Stimulated activated CD4-positive, alpha-beta T cell treated with anti-CD3 and anti-CD28 coated beads, Interleukin-15, amount 100 ng/mL, for 48 hours (primary cell): Measurements from ENCODE around the gene SARS1.
"Not testable (repeated sequence)": the region's sequence is repeated elsewhere in the genome, so short reads cannot be mapped to it uniquely, and the experiment has no call there.

Source experiments
- DNase-seq, 2 donors: peaks; one replicate each; pipeline ENCODE4 v3.0.0-alpha.2; 2020; ENCODE audit warnings: low read depth in 2 of 2

Gene SARS1

GRCh38 chr1:109192433-109192832 lies 21.3 kb upstream of the SARS1 start:
- DNase-seq = no peak

DNA sequence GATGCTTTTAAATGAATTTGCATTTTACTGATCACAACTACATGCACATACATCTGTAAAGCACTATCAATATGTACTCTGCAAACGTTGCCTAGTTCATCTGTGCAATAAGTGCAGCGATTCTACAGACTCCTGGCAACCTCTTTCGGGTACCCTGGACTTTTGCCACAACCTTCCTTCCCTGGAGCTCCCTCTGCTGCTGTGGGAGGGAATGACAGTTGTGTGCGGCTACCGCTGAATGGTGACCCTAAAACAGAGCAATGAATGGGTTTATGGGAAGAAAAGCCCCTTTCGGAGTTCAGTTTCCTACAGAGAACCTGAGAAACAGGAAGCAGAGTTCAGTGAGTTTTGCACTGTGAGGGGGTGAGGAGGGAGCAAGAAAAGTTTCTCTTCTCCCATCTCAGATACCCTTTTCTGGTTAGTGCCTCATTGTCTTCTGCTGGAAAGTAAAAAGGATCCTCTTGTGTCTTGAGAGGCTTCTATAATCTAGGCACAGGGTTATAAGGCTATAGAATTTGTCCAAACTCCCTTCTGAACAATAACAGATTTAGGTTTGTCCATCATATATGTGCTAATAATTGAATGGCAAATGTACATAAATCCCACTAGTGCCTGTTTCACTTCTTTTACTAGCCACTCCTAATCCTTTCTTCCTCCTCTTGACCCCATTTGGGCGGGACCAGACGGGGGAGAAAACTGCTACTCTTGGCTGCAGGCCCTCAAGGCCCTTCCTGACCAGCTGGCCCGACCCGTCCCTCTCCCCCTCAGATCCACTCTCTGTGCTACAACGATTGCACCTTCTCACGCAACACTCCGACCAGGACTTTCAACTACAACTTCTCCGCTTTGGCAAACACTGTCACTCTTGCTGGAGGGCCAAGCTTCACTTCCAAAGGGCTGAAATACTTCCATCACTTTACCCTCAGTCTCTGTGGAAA lies 19.8 kb upstream of the SARS1 start:
- DNase-seq = peak; percentile 30 to 53

DNA sequence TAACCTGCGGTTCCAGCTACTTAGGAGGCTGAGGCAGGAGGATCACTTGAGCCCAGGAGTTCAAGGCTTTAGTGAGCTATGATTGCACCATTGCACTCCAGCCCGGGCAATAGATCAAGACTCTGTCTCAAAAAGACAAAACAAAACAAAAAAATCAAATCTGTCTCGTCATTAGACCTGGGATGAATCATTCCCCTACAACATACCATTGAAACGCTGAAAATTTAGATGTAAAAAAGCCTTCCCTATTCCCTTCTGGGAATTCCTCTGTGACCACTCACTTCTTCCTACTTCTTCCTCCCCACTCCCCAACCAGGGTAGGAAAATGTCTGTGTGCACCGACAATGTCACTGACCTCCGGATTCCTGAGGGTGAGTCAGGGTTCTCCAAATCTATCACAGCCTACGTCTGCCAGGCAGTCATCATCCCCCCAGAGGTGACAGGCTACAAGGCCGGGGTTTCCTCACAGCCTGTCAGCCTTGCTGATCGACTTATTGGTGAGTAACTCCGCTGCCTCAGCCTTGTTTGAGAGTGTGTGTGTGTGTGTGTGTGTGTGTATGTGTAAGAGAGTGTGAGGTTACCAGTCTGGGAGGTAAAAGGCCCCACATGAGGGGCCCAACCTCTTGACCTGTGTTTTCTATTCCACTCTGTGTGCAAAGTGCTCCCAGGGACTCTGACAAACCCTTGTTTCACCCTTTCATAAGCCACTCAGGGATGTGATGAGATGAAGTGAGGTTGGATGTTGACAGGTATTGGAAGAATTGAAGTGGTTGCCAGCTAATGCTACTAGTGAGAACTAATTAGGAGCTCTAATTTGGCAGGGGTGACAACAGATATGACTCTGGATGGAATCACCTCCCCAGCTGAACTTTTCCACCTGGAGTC lies 16.3 kb upstream of the SARS1 start:
- DNase-seq = peak; percentile 30 to 51

- DNase-seq = no peak
Measured at GRCh38 chr1:109198043-109198695, 15.5 kb upstream of the SARS1 start.

- no peak for DNase-seq
Measured at GRCh38 chr1:109198745-109199144, 15.0 kb upstream of the SARS1 start.

DNA sequence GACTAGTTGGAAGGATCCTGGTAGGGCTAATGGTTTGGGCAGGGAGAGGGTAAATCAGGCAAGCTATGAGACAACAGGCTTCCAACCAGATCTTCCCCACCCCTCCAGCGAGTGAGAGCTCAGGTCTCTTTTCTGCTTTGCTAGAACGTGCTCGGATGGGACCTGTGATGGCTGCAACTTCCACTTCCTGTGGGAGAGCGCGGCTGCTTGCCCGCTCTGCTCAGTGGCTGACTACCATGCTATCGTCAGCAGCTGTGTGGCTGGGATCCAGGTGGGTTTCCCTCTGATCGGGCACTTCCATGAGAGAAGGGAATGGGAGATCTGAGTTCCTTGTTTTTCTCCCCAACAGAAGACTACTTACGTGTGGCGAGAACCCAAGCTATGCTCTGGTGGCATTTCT lies 14.0 kb upstream of the SARS1 start:
- no peak for DNase-seq

DNA sequence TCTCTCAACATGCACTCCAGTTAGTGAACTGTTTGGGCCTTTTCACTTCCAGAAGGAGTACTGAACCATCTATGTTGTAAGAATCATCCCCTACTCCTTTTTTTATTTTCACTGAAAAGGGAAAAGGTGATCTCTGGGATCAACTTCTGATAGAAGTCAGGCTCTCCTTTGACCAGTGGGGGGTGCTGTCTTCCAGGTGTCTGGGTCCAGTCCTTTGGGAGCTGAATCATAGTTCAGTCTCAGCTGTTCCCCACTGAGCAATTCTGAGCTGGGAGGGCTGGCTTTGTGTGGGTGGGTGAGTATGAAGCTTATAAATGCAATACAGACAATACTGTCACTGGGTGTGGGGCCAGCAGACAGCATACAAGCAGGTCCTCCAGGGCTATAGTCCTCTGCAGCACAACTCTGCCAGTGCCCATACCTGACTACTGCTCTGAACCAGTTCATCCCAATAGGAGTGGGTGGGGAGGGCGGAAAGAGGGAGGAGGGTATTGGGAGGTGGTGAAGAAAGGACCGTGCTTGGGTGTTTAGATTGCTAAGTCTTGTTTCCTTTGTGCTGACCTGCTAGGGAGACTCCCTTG lies 12.5 kb upstream of the SARS1 start:
- peak; percentile 80 to 82 for DNase-seq

- DNase-seq = no peak
Measured at GRCh38 chr1:109204484-109204883, 9.2 kb upstream of the SARS1 start.

- DNase-seq = no peak
Measured at GRCh38 chr1:109206339-109206738, 7.4 kb upstream of the SARS1 start.

- no peak for DNase-seq
Measured at GRCh38 chr1:109207467-109208103, 6.1 kb upstream of the SARS1 start.

GRCh38 chr1:109208394-109208793 lies 5.3 kb upstream of the SARS1 start:
- no peak for DNase-seq

- DNase-seq = no peak
Measured at GRCh38 chr1:109208836-109209463, 4.8 kb upstream of the SARS1 start.

- DNase-seq = no peak
Measured at GRCh38 chr1:109210058-109210457, 3.7 kb upstream of the SARS1 start.

DNA sequence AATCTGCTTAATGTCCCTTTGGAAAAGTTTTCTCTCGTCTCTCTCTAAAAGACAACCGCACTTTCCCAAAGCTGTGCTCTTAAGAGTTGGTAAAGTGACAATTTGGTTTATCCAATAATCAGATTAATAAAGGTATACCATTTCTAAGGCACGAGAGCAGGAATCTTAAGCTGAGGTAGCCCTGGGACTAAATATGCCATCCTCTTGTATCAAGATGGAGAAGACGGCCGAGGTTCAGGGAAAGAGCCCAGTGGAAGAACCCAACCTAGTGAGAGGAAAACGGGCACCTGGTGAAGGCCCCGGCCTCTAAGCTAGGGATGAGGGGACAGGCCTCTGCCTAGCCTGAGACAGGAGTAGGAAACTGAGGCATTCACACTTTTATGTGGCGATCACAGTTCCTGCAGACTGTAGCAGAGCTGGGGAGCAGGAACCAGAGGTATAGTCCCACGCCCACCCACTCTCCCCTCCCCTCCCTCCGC lies 334 bp upstream of the SARS1 start:
- DNase-seq = no peak

DNA sequence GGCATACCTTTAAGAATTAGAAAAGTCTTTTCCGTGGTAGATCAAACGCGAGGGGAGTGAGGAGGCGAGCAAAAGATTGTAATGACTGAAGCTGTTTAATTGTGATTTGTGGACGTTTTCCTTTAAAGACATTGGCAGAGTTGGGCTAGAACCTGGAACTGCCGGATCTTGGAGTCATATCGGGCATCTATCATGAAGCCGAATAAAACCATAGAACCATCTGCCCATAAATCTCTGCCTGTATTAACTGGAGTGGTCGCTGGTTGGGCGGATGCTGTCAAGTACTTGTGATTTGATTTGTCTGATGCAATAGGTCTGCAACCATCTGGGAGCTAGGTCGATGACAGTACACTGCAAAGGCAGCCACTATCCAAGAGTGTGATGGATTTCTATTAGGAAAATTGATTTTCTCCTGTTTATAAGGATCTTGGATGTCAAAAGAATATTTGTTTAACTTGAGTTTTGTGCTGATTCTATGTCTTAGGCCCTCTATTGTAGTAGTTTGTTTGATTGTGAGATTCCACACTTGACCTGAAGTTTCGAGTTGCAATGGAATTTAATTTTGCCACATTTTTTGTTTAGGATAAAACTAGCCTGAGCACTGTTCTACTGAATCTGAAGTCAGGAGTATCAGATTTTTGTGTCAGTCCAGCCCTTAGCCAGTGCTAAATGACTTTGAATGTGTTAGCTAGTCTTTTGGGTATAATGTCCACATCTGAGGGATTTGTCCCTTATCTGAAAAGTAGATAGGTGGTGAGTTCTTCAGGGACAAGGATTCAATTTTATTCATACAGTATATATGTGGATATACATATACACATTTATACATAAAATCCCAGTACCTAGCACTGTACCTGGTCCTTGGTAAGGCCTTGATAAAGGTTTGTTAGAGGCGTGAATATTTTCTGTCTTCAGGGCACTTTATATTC lies 1.2 kb downstream of the SARS1 start:
- DNase-seq = peak in 1 of 2 donors; percentile 20

GRCh38 chr1:109216662-109217061 lies 2.9 kb downstream of the SARS1 start:
- DNase-seq = no peak

GRCh38 chr1:109218516-109218915 lies 4.8 kb downstream of the SARS1 start:
- no peak for DNase-seq

DNA sequence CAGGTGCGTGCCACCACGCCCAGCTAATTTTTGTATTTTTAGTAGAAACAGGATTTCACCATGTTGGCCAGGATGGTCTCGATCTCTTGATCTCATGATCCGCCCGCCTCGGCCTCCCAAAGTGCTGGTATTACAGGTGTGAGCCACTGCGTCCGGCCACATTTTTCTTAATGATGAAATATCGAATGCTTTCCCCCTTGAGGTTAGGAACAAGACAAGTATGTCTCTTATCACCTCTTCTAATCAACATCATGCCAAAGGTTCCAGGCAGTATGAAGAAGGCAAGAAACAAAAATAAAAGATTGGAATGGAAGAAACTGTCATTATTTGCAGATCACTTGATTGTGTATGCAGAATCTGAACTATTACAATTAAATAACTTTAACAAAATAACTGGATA lies 7.5 kb downstream of the SARS1 start:
- DNase-seq = not testable (repeated sequence)

DNA sequence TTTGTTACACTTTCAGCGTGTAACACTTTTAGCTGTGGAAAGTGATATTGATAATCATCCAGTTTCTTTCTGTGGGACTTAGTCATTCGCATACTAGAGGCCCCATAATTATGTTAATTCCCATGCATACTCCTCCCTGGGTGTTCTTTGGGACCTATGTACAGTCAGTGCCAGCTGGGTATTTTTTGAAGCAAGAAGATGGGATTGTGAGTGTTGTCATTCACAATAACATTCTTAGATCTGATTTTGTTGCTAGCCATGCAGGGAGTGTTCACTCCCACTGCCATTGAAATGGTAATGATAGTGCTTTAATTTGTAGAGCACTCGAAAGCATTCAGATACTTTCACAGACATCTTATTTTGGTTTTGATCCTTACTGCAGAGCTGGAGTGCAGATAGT lies 11.6 kb downstream of the SARS1 start:
- DNase-seq = no peak
